Ishikawa (cell line): ENCODE measurements around the gene EEPD1.

Experiments
- CEBPB ChIP-seq: IDR thresholded peaks from 2 replicates; pipeline ENCODE4 v1.6.1; 2012
- CREB1 ChIP-seq: IDR thresholded peaks from 2 replicates; pipeline ENCODE4 v1.6.1; 2012; ENCODE audit warnings: low read depth
- EGR1 ChIP-seq: IDR thresholded peaks from 2 replicates; pipeline ENCODE4 v1.6.1; 2012
- EP300 ChIP-seq: IDR thresholded peaks from 2 replicates; pipeline ENCODE4 v1.6.1; 2012; ENCODE audit warnings: borderline replicate concordance
- FOXM1 ChIP-seq: IDR thresholded peaks from 2 replicates; pipeline ENCODE4 v1.6.1; 2012; ENCODE audit warnings: low read depth, borderline replicate concordance
- NFIC ChIP-seq: IDR thresholded peaks from 2 replicates; pipeline ENCODE4 v1.6.1; 2012
- RAD21 ChIP-seq: IDR thresholded peaks from 2 replicates; pipeline ENCODE4 v1.6.1; 2012; ENCODE audit warnings: low read depth
- TAF1 ChIP-seq: IDR thresholded peaks from 2 replicates; pipeline ENCODE4 v1.6.1; 2012; ENCODE audit warnings: low read depth, mild to moderate bottlenecking
- TCF12 ChIP-seq: IDR thresholded peaks from 2 replicates; pipeline ENCODE4 v1.6.1; 2012; ENCODE audit warnings: low read depth
- TEAD4 ChIP-seq: IDR thresholded peaks from 2 replicates; pipeline ENCODE4 v1.6.1; 2012
- YY1 ChIP-seq: IDR thresholded peaks from 2 replicates; pipeline ENCODE4 v1.6.1; 2012; ENCODE audit warnings: low read depth
- ZBTB7A ChIP-seq: IDR thresholded peaks from 2 replicates; pipeline ENCODE4 v1.6.1; 2012; ENCODE audit warnings: low read depth
- TF ChIP-seq, protein P1 (sequence below): IDR thresholded peaks from 2 replicates; pipeline ENCODE4 v1.6.1; 2012; ENCODE audit warnings: low read depth, mild to moderate bottlenecking
- TF ChIP-seq, protein P2 (sequence below): IDR thresholded peaks from 2 replicates; pipeline ENCODE4 v1.6.1; 2012
- TF ChIP-seq, protein P3 (sequence below): IDR thresholded peaks from 2 replicates; pipeline ENCODE4 v1.6.1; 2012

Gene EEPD1

DNA sequence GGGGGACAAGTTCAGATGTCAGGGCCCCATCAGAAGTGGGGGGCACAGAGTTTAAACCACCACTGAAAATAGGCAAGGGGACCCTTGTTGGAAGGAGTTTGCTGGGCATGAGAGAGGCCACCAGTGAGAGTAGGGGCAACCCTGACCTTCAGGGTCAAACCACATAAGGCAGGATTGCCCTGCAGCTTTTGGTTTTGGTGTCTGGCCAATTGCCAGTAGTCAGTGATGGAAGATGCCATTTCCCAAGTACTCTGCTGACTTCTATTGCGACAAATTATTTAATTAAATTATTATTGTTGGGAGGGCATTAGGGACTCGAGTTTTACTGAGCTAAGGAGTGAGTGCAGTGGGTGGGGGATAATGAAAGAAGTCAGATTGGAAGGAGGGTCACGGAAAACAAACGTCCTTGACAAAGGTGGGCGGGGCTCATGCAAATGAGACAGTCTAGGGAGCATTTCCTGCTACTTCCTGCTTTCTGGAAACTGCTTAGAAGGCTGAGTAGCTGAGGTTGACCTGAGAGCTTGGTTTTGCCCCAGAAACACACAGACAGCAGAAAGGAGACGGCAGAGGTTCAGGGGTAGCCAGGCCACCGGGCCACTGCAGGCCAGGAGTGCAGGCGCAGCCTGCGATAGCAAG, 162.4 kb downstream of the EEPD1 start:
- TF ChIP-seq CREB1 (no peak), CEBPB (no peak)

DNA sequence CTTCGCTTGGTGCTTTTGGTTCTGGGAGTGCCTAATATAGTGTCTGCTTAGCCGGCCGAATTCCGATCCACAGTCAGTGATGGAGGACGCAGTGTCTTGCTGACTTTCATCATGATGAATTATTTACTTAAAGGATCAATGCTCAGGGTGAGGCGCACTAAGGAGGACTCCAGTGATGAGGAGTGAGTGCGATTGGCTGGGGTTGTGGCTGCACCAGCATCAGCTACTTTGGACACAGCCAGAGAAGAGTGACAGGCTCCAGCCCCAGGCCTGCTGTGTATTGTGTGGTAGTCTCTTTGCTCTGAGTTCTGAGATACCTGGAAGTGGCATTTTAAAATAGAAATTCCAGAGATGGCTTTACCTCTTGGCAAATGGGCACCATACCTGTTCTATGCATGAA, 163.3 kb downstream of the EEPD1 start:
- no peak for TF ChIP-seq TCF12
- TF ChIP-seq EGR1: no peak
- no peak for TF ChIP-seq TEAD4
- no peak for TF ChIP-seq TAF1
- TF ChIP-seq EP300: no peak
- no peak for TF ChIP-seq ZBTB7A
- TF ChIP-seq CEBPB: no peak
- TF ChIP-seq, protein P1, sequence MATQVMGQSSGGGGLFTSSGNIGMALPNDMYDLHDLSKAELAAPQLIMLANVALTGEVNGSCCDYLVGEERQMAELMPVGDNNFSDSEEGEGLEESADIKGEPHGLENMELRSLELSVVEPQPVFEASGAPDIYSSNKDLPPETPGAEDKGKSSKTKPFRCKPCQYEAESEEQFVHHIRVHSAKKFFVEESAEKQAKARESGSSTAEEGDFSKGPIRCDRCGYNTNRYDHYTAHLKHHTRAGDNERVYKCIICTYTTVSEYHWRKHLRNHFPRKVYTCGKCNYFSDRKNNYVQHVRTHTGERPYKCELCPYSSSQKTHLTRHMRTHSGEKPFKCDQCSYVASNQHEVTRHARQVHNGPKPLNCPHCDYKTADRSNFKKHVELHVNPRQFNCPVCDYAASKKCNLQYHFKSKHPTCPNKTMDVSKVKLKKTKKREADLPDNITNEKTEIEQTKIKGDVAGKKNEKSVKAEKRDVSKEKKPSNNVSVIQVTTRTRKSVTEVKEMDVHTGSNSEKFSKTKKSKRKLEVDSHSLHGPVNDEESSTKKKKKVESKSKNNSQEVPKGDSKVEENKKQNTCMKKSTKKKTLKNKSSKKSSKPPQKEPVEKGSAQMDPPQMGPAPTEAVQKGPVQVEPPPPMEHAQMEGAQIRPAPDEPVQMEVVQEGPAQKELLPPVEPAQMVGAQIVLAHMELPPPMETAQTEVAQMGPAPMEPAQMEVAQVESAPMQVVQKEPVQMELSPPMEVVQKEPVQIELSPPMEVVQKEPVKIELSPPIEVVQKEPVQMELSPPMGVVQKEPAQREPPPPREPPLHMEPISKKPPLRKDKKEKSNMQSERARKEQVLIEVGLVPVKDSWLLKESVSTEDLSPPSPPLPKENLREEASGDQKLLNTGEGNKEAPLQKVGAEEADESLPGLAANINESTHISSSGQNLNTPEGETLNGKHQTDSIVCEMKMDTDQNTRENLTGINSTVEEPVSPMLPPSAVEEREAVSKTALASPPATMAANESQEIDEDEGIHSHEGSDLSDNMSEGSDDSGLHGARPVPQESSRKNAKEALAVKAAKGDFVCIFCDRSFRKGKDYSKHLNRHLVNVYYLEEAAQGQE: no peak
- no peak for TF ChIP-seq FOXM1
- TF ChIP-seq NFIC: no peak
- TF ChIP-seq, protein P2, sequence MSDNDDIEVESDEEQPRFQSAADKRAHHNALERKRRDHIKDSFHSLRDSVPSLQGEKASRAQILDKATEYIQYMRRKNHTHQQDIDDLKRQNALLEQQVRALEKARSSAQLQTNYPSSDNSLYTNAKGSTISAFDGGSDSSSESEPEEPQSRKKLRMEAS: no peak
- no peak for TF ChIP-seq RAD21
- TF ChIP-seq, protein P3, sequence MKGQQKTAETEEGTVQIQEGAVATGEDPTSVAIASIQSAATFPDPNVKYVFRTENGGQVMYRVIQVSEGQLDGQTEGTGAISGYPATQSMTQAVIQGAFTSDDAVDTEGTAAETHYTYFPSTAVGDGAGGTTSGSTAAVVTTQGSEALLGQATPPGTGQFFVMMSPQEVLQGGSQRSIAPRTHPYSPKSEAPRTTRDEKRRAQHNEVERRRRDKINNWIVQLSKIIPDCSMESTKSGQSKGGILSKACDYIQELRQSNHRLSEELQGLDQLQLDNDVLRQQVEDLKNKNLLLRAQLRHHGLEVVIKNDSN: no peak
- TF ChIP-seq CREB1: no peak
- no peak for TF ChIP-seq YY1

DNA sequence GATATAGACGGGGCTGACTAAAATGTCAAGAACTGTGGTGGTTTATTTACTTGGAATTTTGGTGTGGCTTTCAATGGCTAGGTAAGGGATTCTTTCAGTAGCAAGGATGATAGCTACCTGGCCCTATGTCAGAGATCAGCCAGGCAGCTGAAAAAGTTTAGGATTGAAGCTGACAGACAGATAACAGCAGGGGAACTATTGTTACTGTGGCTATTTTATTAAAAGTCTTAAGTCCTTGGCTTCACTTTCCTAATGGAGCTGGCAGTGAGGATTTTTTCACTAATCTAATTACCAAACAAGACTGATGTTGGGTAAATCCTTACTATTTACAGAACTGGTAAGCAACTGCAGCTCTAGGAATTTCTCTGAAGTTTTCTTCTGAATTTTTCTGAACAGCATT, 164.2 kb downstream of the EEPD1 start:
- TF ChIP-seq, protein P1: no peak
- TF ChIP-seq CEBPB: no peak
- no peak for TF ChIP-seq TEAD4
- no peak for TF ChIP-seq NFIC
- TF ChIP-seq EGR1: no peak
- TF ChIP-seq TCF12: no peak
- TF ChIP-seq YY1: no peak
- TF ChIP-seq TAF1: no peak
- TF ChIP-seq FOXM1: no peak
- TF ChIP-seq, protein P3: no peak
- TF ChIP-seq, protein P2: no peak

DNA sequence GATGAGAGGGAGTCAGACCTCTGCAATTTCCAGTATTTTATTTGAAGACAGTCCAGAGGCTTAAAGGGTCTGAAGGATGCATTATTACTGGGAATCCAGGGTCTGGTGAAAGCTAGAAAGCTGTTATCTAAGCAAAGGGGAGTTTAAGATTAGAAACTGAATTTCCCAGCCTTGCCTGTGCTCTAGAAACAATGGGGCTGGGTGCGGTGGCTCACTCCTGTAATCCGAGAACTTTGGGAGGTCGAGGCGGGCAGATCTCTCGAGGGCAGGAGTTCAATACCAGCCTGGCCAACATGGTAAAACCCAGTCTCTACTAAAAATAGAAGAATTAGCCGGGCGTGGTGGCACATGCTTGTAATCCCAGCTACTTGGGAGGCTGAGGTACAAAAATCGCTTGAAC, 165.1 kb downstream of the EEPD1 start:
- no peak for TF ChIP-seq CEBPB

DNA sequence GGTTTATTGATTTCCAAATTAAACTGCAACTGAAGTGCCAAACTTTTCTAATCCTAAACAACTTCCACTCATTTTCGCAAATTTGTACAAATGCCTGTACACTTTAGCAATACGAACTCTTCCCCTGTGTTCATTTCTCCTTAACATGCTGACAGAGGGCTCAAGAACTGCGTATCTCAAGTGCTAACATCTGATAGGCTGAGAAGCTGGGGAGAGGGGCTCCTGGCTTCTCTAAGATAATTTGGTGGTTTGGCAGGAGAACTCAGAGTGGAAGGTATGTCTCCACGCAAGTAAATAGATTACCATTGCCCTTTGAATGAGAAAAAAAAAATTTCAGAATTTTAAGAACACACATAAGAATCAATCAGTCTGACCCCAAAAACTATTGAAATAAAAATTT, 183.3 kb downstream of the EEPD1 start:
- TF ChIP-seq TAF1 (no peak), EGR1 (no peak), YY1 (no peak), CEBPB (no peak), EP300 (no peak), RAD21 (no peak)
- TF ChIP-seq, protein P2: no peak
- TF ChIP-seq, protein P1: no peak
- TF ChIP-seq, protein P3: no peak
